ENCODE data around the gene SDK1.

SDK1 gene

GRCh38 chr7:4017081-4017480 is 716.0 kb downstream of the SDK1 start:
- no peaks in the 10 kb centered on the region for H3K36me3 ChIP-seq (ENCODE audit: insufficient read depth, low read length)
- ATAC-seq (ENCODE audit: insufficient read depth, low read depth): no peak
- TF ChIP-seq EZH2 (IDR thresholded peaks at IDR 0.05; ENCODE audit: borderline replicate concordance, low read depth, low read length, severe bottlenecking) (no peak), CTCF (IDR thresholded peaks at IDR 0.05; ENCODE audit: borderline replicate concordance, extremely low read depth, low read length, poor library complexity, severe bottlenecking) (no peak)

GRCh38 chr7:4017785-4018184 is 716.7 kb downstream of the SDK1 start:
- H4K20me1 ChIP-seq (ENCODE audit: insufficient read depth, low read length): no peaks in the 10 kb centered on the region
- H3K9ac ChIP-seq (ENCODE audit: low read depth, low read length): no peak overlapping the region
- ATAC-seq (ENCODE audit: insufficient read depth, low read depth): no peak
- H3K4me3 ChIP-seq (ENCODE audit: low read depth in 1 of 2, low read length in 2 of 2): no peak overlapping the region
- H3K4me2 ChIP-seq (ENCODE audit: insufficient read depth, low read length): no peak overlapping the region
- H2AFZ ChIP-seq (ENCODE audit: low read depth, low read length): no peak overlapping the region
- H3K4me1 ChIP-seq (ENCODE audit: insufficient read depth, low read length): no peaks in the 10 kb centered on the region
- no peaks in the 10 kb centered on the region for H3K79me2 ChIP-seq (ENCODE audit: insufficient read depth, low read length)
- no peaks in the 10 kb centered on the region for H3K36me3 ChIP-seq (ENCODE audit: insufficient read depth, low read length)
- peaks cover 20% of the 10 kb centered on the region for H3K9me3 ChIP-seq (ENCODE audit: insufficient read depth, low read length, severe bottlenecking)
- no peak for TF ChIP-seq EZH2 (IDR thresholded peaks at IDR 0.05; ENCODE audit: borderline replicate concordance, low read depth, low read length, severe bottlenecking)
- no peak for TF ChIP-seq CTCF (IDR thresholded peaks at IDR 0.05; ENCODE audit: borderline replicate concordance, extremely low read depth, low read length, poor library complexity, severe bottlenecking)
- no peak for DNase-seq
- no peak overlapping the region for H3K27ac ChIP-seq (ENCODE audit: low read length)
- no peaks in the 10 kb centered on the region for H3K27me3 ChIP-seq (ENCODE audit: insufficient read depth, low read length, poor library complexity)

More at GRCh38 chr7:4017081-4017480, 716.0 kb downstream of the SDK1 start:
- H3K9ac ChIP-seq (ENCODE audit: low read depth, low read length): no peak overlapping the region
- no peaks in the 10 kb centered on the region for H3K4me1 ChIP-seq (ENCODE audit: insufficient read depth, low read length)
- no peak overlapping the region for H2AFZ ChIP-seq (ENCODE audit: low read depth, low read length)
- peaks cover 20% of the 10 kb centered on the region for H3K9me3 ChIP-seq (ENCODE audit: insufficient read depth, low read length, severe bottlenecking)
- DNase-seq: no peak
- no peaks in the 10 kb centered on the region for H4K20me1 ChIP-seq (ENCODE audit: insufficient read depth, low read length)
- no peak overlapping the region for H3K4me3 ChIP-seq (ENCODE audit: low read depth in 1 of 2, low read length in 2 of 2)
- H3K27ac ChIP-seq (ENCODE audit: low read length): no peak overlapping the region
- H3K4me2 ChIP-seq (ENCODE audit: insufficient read depth, low read length): no peak overlapping the region
- no peaks in the 10 kb centered on the region for H3K79me2 ChIP-seq (ENCODE audit: insufficient read depth, low read length)
- H3K27me3 ChIP-seq (ENCODE audit: insufficient read depth, low read length, poor library complexity): no peaks in the 10 kb centered on the region

- Histone ChIP-seq H4K20me1 (ENCODE audit: insufficient read depth, low read length) (no peaks in the 10 kb centered on the region), H3K79me2 (ENCODE audit: insufficient read depth, low read length) (no peaks in the 10 kb centered on the region), H3K4me1 (ENCODE audit: insufficient read depth, low read length) (no peaks in the 10 kb centered on the region), H3K4me2 (ENCODE audit: insufficient read depth, low read length) (no peak overlapping the region), H3K27me3 (ENCODE audit: insufficient read depth, low read length, poor library complexity) (no peaks in the 10 kb centered on the region), H3K27ac (ENCODE audit: low read length) (no peak overlapping the region), H3K9me3 (ENCODE audit: insufficient read depth, low read length, severe bottlenecking) (peaks cover 20% of the 10 kb centered on the region), H3K4me3 (ENCODE audit: low read depth in 1 of 2, low read length in 2 of 2) (no peak overlapping the region), H3K36me3 (ENCODE audit: insufficient read depth, low read length) (no peaks in the 10 kb centered on the region), H3K9ac (ENCODE audit: low read depth, low read length) (no peak overlapping the region), H2AFZ (ENCODE audit: low read depth, low read length) (no peak overlapping the region)
- TF ChIP-seq CTCF (IDR thresholded peaks at IDR 0.05; ENCODE audit: borderline replicate concordance, extremely low read depth, low read length, poor library complexity, severe bottlenecking) (no peak), EZH2 (IDR thresholded peaks at IDR 0.05; ENCODE audit: borderline replicate concordance, low read depth, low read length, severe bottlenecking) (no peak)
- ATAC-seq (ENCODE audit: insufficient read depth, low read depth): no peak
- DNase-seq: no peak
Measured at GRCh38 chr7:4018601-4019316, 717.7 kb downstream of the SDK1 start.
